ENCODE results near the gene HOPX. TPM values are rescaled to one million over a fixed set of nuclear protein-coding genes. Genes with fewer than 3 reads are reported as not detected.
"Not testable (repeated sequence)": the region's sequence is repeated elsewhere in the genome, so short reads cannot be mapped to it uniquely, and the experiment has no call there.

HOPX gene
- total RNA-seq, 2 experiments from 2014 or later, result 72.3 to 74.6 TPM

DNA sequence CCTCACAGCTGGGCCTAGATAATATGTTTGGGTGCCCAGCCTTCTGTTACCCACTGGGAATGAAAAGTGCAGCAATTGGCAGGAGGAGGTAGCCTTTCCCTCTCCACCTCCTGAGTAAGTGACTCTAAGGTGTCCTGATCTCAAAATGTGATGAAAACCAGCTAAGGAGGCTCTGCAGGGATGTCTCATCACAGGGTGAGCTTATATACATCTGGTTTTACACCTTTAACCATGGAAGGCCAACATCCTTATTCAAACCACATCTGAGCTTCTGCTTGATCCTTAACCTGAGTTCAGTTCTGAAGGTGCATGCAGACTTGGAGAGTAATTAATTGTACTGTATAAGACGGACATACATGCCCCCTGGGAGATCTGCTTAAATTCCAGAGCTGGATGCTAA is 53.7 kb downstream of the HOPX start:
- H3K36me3 Mint-ChIP-seq (ENCODE audit: low read depth), result peaks cover 7% of the 10 kb centered on the region
- peaks cover 33% of the 10 kb centered on the region for H3K9me3 Mint-ChIP-seq
- no peak for DNase-seq
- H3K27ac Mint-ChIP-seq, result no peak overlapping the region
- POLR2A ChIA-PET, result no interaction called here
- H3K4me3 Mint-ChIP-seq, result no peak overlapping the region
- H3K4me1 Mint-ChIP-seq, result no peaks in the 10 kb centered on the region
- no peaks in the 10 kb centered on the region for H3K27me3 Mint-ChIP-seq
- CTCF ChIA-PET, result interaction anchor here (0.6 to 2.4 kb wide), 8 partner anchors 13 to 213 kb away, joined by 3 to 8 read pairs (median 4); no protein-coding TSS in a partner anchor

DNA sequence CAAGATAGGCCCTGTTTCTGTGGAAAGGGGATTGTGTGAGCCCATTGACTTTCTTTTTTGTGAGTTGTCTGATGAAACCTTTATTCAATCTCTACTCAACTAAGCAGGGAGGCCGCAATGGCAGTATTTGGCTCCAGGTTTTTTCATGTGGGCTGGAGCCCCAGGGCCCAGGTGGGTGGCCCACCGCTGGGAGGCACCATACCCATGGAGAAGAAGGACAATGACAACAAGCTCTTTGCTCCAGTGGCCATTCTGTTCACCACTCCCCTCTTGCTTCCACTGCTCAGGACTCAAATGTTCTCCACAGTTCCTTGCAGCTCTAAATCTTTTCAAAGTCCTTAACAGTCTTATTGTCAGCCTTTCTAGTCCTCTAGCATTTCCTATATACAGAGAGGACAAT is 54.1 kb downstream of the HOPX start:
- Mint-ChIP-seq H3K27me3 (no peaks in the 10 kb centered on the region), H3K36me3 (ENCODE audit: low read depth) (peaks cover 7% of the 10 kb centered on the region), H3K4me1 (no peaks in the 10 kb centered on the region), H3K27ac (no peak overlapping the region), H3K4me3 (no peak overlapping the region), H3K9me3 (peaks cover 32% of the 10 kb centered on the region)
- ChIA-PET CTCF (interaction anchor here (1.0 to 2.4 kb wide), 7 partner anchors 12 to 210 kb away, joined by 3 to 8 read pairs (median 3); no protein-coding TSS in a partner anchor), POLR2A (no interaction called here)
- DNase-seq, result no peak

DNA sequence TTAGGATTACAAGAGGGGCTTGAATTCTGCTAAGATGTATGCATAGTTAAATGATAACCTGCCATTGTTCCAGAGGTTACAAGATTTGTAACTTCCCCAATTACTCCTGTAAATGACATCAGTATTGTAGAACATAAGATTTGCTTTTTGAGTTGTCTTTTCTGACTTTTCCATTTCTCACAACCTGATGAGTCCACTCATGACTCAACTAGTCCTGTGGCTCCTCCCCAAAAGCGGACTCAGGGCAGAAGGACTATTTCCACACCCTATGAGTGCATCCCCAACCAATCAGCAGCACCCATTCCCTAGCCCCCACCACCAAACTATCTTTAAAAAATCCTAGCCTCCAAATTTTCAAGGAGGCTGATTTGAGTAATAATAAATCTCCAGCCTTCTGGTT is 54.7 kb downstream of the HOPX start:
- ChIA-PET POLR2A (no interaction called here), CTCF (interaction anchor here (1.0 to 2.4 kb wide), 4 partner anchors 14 to 210 kb away, joined by 3 to 8 read pairs (median 4); no protein-coding TSS in a partner anchor)
- H3K27me3 Mint-ChIP-seq, result no peaks in the 10 kb centered on the region
- H3K27ac Mint-ChIP-seq, result no peak overlapping the region
- H3K4me3 Mint-ChIP-seq, result no peak overlapping the region
- H3K9me3 Mint-ChIP-seq, result peaks cover 31% of the 10 kb centered on the region
- peaks cover 7% of the 10 kb centered on the region for H3K36me3 Mint-ChIP-seq (ENCODE audit: low read depth)
- no peaks in the 10 kb centered on the region for H3K4me1 Mint-ChIP-seq
- no peak for DNase-seq

DNA sequence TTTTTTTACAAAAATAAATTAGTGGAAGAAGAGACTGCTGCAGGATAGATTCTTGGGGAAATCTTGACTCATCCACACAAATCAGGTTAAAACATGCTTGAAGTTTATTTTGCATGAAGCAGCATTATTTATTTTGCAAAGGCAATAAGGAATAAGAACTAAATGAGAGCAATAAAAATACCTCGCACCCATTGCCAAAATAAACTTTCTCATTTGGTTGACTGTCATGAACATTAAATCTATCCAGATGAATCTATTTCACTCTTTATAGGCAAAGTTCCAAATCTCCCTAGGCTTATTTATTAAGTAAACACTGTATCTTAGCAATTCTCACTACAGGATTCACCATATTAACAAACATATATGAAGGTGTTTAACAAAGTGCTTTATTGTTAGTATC is 58.9 kb downstream of the HOPX start:
- no peak for DNase-seq
- CTCF ChIA-PET, result no interaction called here
- Mint-ChIP-seq H3K27ac (no peak overlapping the region), H3K9me3 (peaks cover 25% of the 10 kb centered on the region), H3K4me1 (no peaks in the 10 kb centered on the region), H3K4me3 (no peak overlapping the region), H3K36me3 (ENCODE audit: low read depth) (peaks cover 7% of the 10 kb centered on the region), H3K27me3 (no peaks in the 10 kb centered on the region)
- POLR2A ChIA-PET, result no interaction called here

DNA sequence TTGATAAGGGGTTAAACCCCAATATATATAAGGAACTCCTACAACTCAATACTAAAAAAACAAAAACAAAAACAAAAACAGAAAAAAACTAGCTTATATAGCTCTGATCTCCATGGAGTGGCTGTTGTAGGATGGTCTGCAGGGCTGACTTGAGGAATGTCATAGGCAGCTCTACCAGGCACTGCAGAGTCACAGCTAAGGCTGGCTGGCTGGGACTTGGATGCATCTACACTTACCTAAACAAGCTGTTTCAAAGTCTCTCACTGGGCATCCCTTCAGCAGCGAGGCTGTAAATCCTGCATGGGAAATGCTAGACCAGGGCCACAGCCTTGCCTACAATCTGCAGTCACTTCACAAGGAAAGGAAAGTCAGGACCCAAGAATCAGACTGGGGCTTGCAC is 61.3 kb downstream of the HOPX start:
- no peak overlapping the region for H3K27ac Mint-ChIP-seq
- peaks cover 10% of the 10 kb centered on the region for H3K9me3 Mint-ChIP-seq
- no peaks in the 10 kb centered on the region for H3K4me1 Mint-ChIP-seq

DNA sequence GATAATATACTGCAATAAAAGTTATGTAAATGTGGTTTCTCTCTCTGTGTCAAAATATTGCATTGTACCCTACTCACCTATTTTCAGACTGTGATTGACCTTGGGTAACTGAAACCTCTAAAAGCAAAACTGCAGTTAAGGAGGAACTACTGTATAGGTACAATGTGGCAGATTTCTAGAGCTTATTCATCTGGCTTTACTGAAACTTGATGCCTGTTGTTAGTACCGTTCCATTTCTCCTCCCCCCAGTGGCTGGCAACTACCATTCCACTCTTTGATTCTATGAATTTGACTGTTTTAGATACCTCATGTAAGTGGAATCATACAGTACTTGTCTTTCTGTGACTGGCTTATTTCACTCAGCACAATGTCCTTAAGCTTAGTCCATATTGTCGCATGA is 61.9 kb downstream of the HOPX start:
- ChIA-PET CTCF (interaction anchor here (0.8 to 1.5 kb wide), 4 partner anchors 13 to 290 kb away, joined by 3 to 6 read pairs (median 3); no protein-coding TSS in a partner anchor), POLR2A (no interaction called here)
- H3K27me3 Mint-ChIP-seq, result peaks cover 2% of the 10 kb centered on the region
- H3K36me3 Mint-ChIP-seq (ENCODE audit: low read depth), result peaks cover 3% of the 10 kb centered on the region
- H3K27ac Mint-ChIP-seq, result no peak overlapping the region
- H3K4me1 Mint-ChIP-seq, result no peaks in the 10 kb centered on the region
- DNase-seq, result no peak
- peaks cover 7% of the 10 kb centered on the region for H3K9me3 Mint-ChIP-seq
- H3K4me3 Mint-ChIP-seq, result no peak overlapping the region

More for the DNA sequence above, 61.3 kb downstream of the HOPX start:
- ChIA-PET CTCF (interaction anchor here (0.6 to 1.5 kb wide), 5 partner anchors 12 to 289 kb away, joined by 3 to 6 read pairs (median 3); no protein-coding TSS in a partner anchor), POLR2A (no interaction called here)
- Mint-ChIP-seq H3K27me3 (peaks cover 2% of the 10 kb centered on the region), H3K4me3 (no peak overlapping the region), H3K36me3 (ENCODE audit: low read depth) (peaks cover 3% of the 10 kb centered on the region)
- DNase-seq, result no peak

DNA sequence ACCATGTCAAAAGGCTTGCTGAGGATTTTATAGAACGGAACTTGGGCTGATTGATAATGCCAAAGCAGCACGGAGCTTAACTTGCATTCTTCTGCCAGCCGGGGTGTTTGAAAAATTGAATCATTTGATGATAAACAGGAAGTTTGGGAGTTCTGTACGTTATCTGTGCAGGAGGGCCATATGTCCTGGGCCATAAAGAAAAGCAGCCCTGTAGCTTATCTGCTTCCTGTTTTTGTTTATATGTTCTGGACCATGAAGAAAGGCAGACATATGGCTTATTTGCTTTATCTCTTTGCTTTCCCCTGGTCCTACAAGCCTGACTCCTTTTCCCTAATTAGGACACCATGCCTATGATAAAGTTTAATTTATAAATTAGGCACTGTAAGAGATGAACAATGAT is 62.4 kb downstream of the HOPX start:
- Mint-ChIP-seq H3K27me3 (peaks cover 2% of the 10 kb centered on the region), H3K27ac (no peak overlapping the region), H3K36me3 (ENCODE audit: low read depth) (peaks cover under 1% of the 10 kb centered on the region), H3K4me1 (no peaks in the 10 kb centered on the region), H3K4me3 (no peak overlapping the region), H3K9me3 (peaks cover 3% of the 10 kb centered on the region)
- no peak for DNase-seq
- CTCF ChIA-PET, result no interaction called here
- POLR2A ChIA-PET, result no interaction called here

DNA sequence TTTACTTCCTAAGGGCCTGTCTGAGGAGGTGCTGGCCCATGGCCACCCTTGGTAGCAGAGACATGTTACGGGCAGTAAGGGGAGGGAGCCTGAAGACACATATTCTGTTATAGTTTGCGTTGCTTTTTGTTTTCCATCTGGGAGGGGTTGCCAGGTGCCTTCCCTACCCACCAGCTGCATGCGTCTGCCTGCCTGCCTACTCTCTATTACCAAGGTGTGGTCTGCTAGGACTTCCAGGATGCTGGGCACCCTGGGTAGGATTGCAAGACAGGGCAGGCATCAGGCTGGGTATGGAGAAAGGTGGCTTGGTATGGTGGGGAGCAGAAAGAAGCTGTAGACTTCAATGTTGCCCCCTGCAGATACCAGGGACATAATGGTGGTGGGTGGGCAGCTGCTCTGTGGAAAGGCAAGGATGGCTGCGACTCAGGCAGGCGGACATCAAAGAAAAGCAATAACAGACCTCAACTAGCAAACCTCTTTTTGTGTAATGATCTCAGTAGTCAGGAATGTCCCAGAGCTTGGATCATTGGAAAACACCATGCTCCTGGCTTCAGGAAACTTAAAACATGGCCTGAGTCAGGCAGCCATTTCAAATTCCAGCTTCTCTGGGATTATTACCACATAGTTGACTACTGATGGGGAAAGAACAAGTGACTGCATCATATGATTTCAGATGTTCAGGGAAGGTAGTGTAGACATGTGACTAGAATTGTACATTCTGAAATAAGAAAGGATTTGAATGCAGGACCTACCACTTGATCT is 67.8 kb downstream of the HOPX start:
- no peaks in the 10 kb centered on the region for H3K4me1 Mint-ChIP-seq
- no peaks in the 10 kb centered on the region for H3K9me3 Mint-ChIP-seq
- POLR2A ChIA-PET, result no interaction called here
- CTCF ChIA-PET, result interaction anchor here (0.7 to 0.8 kb wide), 4 partner anchors 8 to 20 kb away, joined by 3 read pairs; no protein-coding TSS in a partner anchor
- DNase-seq, result no peak
- no peak overlapping the region for H3K27ac Mint-ChIP-seq
- no peak overlapping the region for H3K4me3 Mint-ChIP-seq
- H3K27me3 Mint-ChIP-seq, result peaks cover 8% of the 10 kb centered on the region
- no peaks in the 10 kb centered on the region for H3K36me3 Mint-ChIP-seq (ENCODE audit: low read depth)

DNA sequence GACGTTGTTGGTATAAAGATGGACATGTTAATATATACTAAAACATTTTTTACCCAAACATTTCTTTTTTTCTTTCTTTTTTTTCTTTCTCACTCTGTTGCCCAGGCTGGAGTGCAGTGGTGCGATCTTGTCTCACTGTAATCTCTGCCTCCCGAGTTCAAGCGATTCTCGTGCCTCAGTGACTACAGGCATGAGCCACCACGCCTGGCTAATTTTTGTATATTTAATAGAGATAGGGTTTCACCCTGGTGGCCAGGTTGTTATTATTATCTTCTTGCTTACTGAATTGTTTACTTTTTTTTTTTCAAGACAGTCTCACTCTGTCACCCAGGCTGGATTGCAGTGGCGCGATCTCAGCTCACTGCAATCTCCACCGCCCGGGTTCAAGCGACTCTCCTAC is 68.8 kb downstream of the HOPX start:
- Mint-ChIP-seq H3K27ac (no peak overlapping the region), H3K27me3 (peaks cover 8% of the 10 kb centered on the region), H3K9me3 (no peaks in the 10 kb centered on the region), H3K36me3 (ENCODE audit: low read depth) (no peaks in the 10 kb centered on the region), H3K4me3 (no peak overlapping the region), H3K4me1 (no peaks in the 10 kb centered on the region)
- ChIA-PET POLR2A (no interaction called here), CTCF (interaction anchor here (0.7 kb wide), 1 partner anchor 21 kb away, joined by 3 read pairs; no protein-coding TSS in a partner anchor)
- no peak for DNase-seq

DNA sequence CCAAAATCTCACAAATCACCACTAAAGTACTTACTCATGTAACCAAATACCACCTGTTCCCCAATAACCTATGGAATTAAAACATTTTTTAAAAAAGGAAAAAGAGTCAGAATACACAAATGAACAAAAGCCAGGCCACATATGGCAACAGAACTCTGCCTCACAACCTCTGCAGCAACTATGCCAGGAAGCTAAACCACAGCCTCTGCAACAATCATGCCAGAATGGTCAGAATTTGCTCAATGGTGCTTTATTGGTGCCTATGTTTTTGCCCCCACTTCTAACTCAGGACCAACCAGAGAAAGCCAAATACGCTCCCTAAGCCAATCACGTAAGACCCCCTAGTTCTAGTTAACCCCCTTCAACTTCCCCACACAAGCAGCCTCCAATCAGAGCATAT is 69.6 kb downstream of the HOPX start:
- Mint-ChIP-seq H3K27ac (no peak overlapping the region), H3K4me3 (no peak overlapping the region), H3K4me1 (no peaks in the 10 kb centered on the region), H3K36me3 (ENCODE audit: low read depth) (no peaks in the 10 kb centered on the region), H3K9me3 (no peaks in the 10 kb centered on the region), H3K27me3 (peaks cover 10% of the 10 kb centered on the region)
- POLR2A ChIA-PET, result no interaction called here
- no peak for DNase-seq
- CTCF ChIA-PET, result no interaction called here

DNA sequence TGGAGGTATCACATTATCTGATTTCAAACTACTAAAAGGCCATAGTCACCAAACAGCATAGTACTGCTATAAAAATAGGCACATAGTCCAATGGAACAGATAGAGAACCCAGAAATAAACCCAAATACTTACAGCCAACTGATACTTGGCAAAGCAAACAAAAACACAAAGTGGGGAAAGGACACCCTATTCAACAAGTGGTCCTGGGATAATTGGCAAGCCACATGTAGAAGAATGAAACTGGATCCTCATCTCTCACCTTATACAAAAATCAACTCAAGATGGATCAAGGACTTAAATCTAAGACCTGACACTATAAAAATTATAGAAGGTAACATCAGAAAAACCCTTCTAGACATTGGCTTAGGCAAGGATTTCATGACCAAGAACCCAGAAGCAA is 70.9 kb downstream of the HOPX start:
- H3K27ac Mint-ChIP-seq; H3K27me3 Mint-ChIP-seq; H3K4me3 Mint-ChIP-seq; H3K9me3 Mint-ChIP-seq; DNase-seq; POLR2A ChIA-PET; H3K36me3 Mint-ChIP-seq (ENCODE audit: low read depth); H3K4me1 Mint-ChIP-seq: not testable (repeated sequence)
- CTCF ChIA-PET, result interaction anchor here (1.8 kb wide), 1 partner anchor 9 kb away, joined by 4 read pairs; no protein-coding TSS in a partner anchor

DNA sequence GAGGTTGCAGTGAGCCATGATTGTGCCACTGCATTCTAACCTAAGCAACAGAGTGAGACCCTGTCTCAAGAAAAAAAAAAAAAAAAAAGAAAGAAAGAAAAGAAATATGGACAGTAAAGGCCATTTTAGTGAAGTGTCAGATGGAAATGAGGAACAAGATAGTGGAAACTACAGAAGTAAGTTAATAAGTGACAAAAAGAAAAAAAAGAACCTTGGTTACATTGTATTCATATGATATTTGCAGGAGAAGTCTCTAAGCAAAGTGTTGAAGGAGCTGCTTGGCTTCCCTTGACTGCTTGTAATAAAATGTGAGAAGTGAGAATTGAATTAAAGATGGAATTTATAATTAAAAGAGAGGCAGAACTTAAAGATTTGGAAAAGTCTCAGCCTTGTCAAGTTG is 73.2 kb downstream of the HOPX start:
- POLR2A ChIA-PET, result no interaction called here
- Mint-ChIP-seq H3K27me3 (peaks cover 9% of the 10 kb centered on the region), H3K36me3 (ENCODE audit: low read depth) (no peaks in the 10 kb centered on the region), H3K27ac (no peak overlapping the region), H3K9me3 (no peaks in the 10 kb centered on the region), H3K4me1 (no peaks in the 10 kb centered on the region), H3K4me3 (no peak overlapping the region)
- CTCF ChIA-PET, result no interaction called here
- DNase-seq, result no peak

DNA sequence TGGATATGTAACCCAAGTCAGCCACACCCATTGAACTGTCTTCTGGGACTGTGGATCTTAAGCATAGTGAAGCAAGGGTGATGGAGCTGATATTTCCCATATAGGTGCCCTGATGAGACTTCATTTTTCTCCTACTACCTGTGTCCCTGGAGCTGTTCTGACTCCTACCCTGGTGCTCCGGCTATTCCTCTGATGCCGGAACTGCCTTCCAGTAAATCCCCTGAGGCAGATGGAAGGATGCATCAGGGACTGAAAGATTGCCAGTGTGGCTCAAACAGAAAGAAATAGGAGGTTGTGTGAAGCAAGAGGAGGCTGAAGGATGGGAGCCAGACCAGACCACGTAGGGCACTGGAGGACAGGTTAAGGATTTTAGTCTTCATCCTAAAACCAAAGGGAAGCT is 74.7 kb downstream of the HOPX start:
- Mint-ChIP-seq H3K27ac (no peak overlapping the region), H3K9me3 (no peaks in the 10 kb centered on the region), H3K27me3 (peaks cover 9% of the 10 kb centered on the region), H3K4me1 (no peaks in the 10 kb centered on the region), H3K36me3 (ENCODE audit: low read depth) (no peaks in the 10 kb centered on the region), H3K4me3 (no peak overlapping the region)
- CTCF ChIA-PET, result interaction anchor here (0.6 kb wide), 1 partner anchor 73 kb away, joined by 3 read pairs; no protein-coding TSS in a partner anchor
- DNase-seq, result no peak
- POLR2A ChIA-PET, result no interaction called here

Measured in activated CD4-positive, alpha-beta T cell treated with anti-CD3 and anti-CD28 coated beads, Interleukin-2, amount 10 ng/mL, durations not matched to agents 7 days and 5 days (primary cell).